AG04450 (cell line): ENCODE measurements around the gene PEPD. TPM values are rescaled to one million over a fixed set of nuclear protein-coding genes. Genes with fewer than 3 reads are reported as not detected.

Experiments used
- CTCF ChIA-PET: fragments of 300-600, 350-600 bp; formaldehyde crosslinking; extraction: SDS; loops from one replicate; lab custom pipeline; 2022; ENCODE audit warnings: antibody characterized with exemption, inconsistent platforms; lab: Charles Lee
- POLR2A ChIA-PET: fragments of 350-600 bp; formaldehyde crosslinking; extraction: SDS; loops from one replicate; lab custom pipeline; 2021; ENCODE audit warnings: antibody characterized with exemption, inconsistent platforms; lab: Yijun Ruan, JAX
- DNase-seq: peaks from one replicate; pipeline ENCODE4 v3.0.0-alpha.2; 2011; ENCODE audit warnings: low read depth, low spot score
- H3K27ac ChIP-seq: one replicate; pipeline ENCODE4 v1.5.1; 2012; ENCODE audit warnings: low read depth, low read length, control low read depth
- H3K27me3 ChIP-seq: one replicate; pipeline ENCODE4 v1.6.0; 2012; ENCODE audit warnings: low read length; ENCODE audit not compliant: control insufficient read depth, insufficient read depth
- H3K4me3 ChIP-seq: 2 replicates; pipeline ENCODE4 v1.5.1; 2011; ENCODE audit warnings: mild to moderate bottlenecking, low read depth, low read length, control low read depth
- H3K9me3 ChIP-seq: 2 replicates; pipeline ENCODE4 v1.5.1; 2012; ENCODE audit warnings: low read length; ENCODE audit not compliant: control insufficient read depth, insufficient read depth
- polyA plus RNA-seq: library from polyadenylated mRNA; depleted of rRNA; stranded (reverse); fragments of >200 nt; gene quantifications from 2 replicates; pipeline ENCODE4 v1.2.3, GENCODE V29; 2011
- TF ChIP-seq, protein P1 (sequence below): IDR thresholded peaks from 2 replicates; pipeline ENCODE4 v1.5.1; 2011; ENCODE audit warnings: low read depth, low read length, control low read depth, inconsistent platforms

The PEPD gene
- polyA plus RNA-seq, 1 experiment, result 67.1 TPM

DNA sequence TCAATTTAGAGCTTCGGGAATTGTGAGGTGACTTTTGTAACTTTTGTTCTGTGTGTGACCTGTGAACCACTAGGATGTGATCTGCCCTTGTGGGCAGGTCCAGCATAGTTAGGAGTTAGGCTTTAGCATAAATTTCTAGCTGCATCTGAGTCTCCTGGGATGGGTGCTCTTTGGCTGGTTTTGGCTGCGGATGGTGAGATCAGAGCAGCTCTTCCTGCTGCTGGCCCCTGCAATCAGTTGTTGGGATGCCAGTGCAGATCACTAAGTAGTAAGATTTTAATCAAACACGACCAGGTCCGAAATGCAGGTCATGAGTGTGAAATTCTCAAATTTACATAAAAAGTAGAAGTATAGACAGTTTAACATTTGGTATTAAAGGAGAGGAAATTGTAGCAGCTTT lies 139.6 kb downstream of the PEPD start:
- Histone ChIP-seq H3K27ac (no peak overlapping the region), H3K4me3 (no peak overlapping the region), H3K9me3 (no peaks in the 10 kb centered on the region), H3K27me3 (no peaks in the 10 kb centered on the region)
- POLR2A ChIA-PET, result interaction anchor here (0.7 kb wide), 1 partner anchor 284 kb away, joined by 3 read pairs; no protein-coding TSS in a partner anchor
- DNase-seq, result no peak
- TF ChIP-seq, protein P1, sequence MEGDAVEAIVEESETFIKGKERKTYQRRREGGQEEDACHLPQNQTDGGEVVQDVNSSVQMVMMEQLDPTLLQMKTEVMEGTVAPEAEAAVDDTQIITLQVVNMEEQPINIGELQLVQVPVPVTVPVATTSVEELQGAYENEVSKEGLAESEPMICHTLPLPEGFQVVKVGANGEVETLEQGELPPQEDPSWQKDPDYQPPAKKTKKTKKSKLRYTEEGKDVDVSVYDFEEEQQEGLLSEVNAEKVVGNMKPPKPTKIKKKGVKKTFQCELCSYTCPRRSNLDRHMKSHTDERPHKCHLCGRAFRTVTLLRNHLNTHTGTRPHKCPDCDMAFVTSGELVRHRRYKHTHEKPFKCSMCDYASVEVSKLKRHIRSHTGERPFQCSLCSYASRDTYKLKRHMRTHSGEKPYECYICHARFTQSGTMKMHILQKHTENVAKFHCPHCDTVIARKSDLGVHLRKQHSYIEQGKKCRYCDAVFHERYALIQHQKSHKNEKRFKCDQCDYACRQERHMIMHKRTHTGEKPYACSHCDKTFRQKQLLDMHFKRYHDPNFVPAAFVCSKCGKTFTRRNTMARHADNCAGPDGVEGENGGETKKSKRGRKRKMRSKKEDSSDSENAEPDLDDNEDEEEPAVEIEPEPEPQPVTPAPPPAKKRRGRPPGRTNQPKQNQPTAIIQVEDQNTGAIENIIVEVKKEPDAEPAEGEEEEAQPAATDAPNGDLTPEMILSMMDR, result no peak
- CTCF ChIA-PET, result interaction anchor here (1.1 to 2.8 kb wide), 2 partner anchors 26 to 147 kb away, joined by 4 to 8 read pairs; no protein-coding TSS in a partner anchor

DNA sequence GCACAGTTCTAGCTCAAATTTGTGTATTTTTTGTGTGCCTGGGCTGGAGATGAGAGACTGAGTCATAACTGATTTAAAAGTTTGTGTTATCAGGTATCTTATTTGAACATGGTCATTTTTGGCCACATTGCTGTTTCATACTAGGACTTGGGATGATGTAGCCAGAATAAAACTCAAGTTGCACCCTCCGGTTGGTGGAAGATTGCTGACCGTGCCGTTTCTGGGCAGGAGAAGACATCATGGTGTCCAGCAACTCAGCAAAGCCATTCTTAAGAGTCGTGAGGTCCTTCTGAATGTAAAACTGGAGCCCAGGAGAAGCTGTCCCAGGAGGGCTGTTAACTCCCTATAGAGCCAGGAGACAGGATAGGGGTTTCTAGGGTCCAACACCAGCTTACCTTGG lies 140.5 kb downstream of the PEPD start:
- TF ChIP-seq, protein P1, result no peak
- Histone ChIP-seq H3K4me3 (no peak overlapping the region), H3K27me3 (no peaks in the 10 kb centered on the region), H3K27ac (no peak overlapping the region), H3K9me3 (no peaks in the 10 kb centered on the region)
- POLR2A ChIA-PET, result no interaction called here
- DNase-seq, result no peak
- CTCF ChIA-PET, result interaction anchor here (1.0 to 2.8 kb wide), 3 partner anchors 26 to 197 kb away, joined by 3 to 8 read pairs (median 3); no protein-coding TSS in a partner anchor

DNA sequence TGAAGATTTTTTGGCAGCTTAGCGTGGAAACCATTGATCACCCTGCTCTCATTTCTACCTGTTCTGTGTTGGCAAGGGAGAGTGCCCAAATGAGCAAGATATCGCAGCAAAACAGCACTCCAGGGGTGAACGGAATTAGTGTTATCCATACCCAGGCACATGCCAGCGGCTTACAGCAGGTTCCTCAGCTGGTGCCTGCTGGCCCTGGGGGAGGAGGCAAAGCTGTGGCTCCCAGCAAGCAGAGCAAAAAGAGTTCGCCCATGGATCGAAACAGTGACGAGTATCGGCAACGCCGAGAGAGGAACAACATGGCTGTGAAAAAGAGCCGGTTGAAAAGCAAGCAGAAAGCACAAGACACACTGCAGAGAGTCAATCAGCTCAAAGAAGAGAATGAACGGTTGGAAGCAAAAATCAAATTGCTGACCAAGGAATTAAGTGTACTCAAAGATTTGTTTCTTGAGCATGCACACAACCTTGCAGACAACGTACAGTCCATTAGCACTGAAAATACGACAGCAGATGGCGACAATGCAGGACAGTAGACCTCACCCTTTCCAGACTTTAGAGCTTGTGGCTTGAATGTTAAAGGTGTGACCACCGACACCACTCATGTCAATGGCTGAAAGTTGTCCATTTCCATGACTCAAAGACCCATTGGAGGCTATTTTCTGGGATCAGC lies 142.3 kb downstream of the PEPD start:
- H3K27ac ChIP-seq, result no peak overlapping the region
- ChIA-PET CTCF (interaction anchor here (0.9 to 2.8 kb wide), 4 partner anchors 27 to 619 kb away, joined by 3 to 8 read pairs (median 3); no protein-coding TSS in a partner anchor), POLR2A (no interaction called here)
- H3K27me3 ChIP-seq, result no peaks in the 10 kb centered on the region
- DNase-seq, result no peak
- TF ChIP-seq, protein P1, result no peak
- no peak overlapping the region for H3K4me3 ChIP-seq
- H3K9me3 ChIP-seq, result no peaks in the 10 kb centered on the region

DNA sequence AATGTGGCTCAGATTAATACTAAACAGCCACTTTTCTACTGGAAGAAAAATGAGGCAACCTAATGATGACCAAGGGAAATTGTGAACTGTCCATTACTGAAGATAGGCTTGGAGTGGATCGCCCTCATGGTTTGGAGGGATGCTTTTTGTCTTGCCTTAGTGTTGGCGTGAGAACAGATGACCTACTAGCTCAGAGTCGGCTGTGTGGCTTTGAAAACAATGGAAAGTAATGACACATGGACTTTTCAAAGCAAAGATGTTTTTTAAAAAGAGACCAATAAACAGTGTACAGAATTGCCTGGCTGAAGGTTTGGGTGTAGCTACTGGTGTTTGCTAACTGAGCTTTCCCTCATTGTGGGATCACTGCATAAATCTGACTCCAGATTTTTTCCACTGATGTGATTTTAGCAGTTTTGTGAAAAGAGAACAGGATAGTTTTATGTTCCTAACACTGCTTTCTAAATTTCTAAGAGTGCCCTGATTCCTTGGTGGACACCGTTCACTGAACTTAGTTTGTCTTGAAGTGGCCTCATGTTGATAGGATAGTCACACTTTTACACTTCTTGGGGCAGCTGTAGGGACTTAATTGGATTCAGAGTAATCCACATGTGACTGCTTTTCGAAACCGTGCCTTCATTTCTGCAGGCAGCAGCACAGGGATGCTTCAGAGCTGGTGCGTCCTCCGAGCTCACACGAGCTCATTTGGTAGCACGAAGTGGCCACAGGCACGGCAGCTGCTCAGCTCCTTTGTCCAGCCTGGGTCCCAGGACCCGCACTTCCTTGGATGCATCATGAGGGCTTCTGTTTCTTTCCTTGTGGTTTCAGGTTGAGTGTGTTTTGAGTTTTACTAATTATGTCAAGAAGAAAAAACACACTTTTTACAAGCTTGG lies 143.8 kb downstream of the PEPD start:
- POLR2A ChIA-PET, result interaction anchor here (0.6 kb wide), 1 partner anchor 1141 kb away, joined by 5 read pairs; no protein-coding TSS in a partner anchor
- H3K27ac ChIP-seq, result no peak overlapping the region
- no peak overlapping the region for H3K4me3 ChIP-seq
- CTCF ChIA-PET, result interaction anchor here (1.3 kb wide), 1 partner anchor 29 kb away, joined by 4 read pairs; no protein-coding TSS in a partner anchor
- no peak for DNase-seq
- TF ChIP-seq, protein P1, result no peak
- no peaks in the 10 kb centered on the region for H3K27me3 ChIP-seq
- H3K9me3 ChIP-seq, result no peaks in the 10 kb centered on the region; the same call in 1 of the 2 replicates
